Suprapubic skin (tissue), 4 donors: ENCODE results near the gene PRLR.

Experiments used
- CTCF ChIP-seq, 2 donors: fragments of 200-600 bp in 1 of 2; fragments of 450-650 bp in 1 of 2; sonication (generic) in 1 of 2; IDR thresholded peaks; one replicate each; pipeline ENCODE4 v1.5.1; 2016 to 2019; ENCODE audit warnings: antibody characterized with exemption in 2 of 2, mild to moderate bottlenecking in 1 of 2, moderate library complexity in 1 of 2
- EP300 ChIP-seq: sonication (generic); formaldehyde crosslinking; IDR thresholded peaks from one replicate; pipeline ENCODE4 v1.6.1; 2017; ENCODE audit warnings: antibody characterized with exemption
- POLR2A ChIP-seq, 2 donors: fragments of 450-650 bp; IDR thresholded peaks; one replicate each; pipeline ENCODE4 v1.6.1; 2017; ENCODE audit warnings: antibody characterized with exemption in 2 of 2, mild to moderate bottlenecking in 2 of 2, moderate library complexity in 2 of 2
- POLR2AphosphoS5 ChIP-seq, 3 donors: sonication (generic); formaldehyde crosslinking; IDR thresholded peaks; one replicate each; pipeline ENCODE4 v1.6.1; 2017; ENCODE audit warnings: antibody characterized with exemption in 3 of 3

- TF ChIP-seq POLR2A (IDR thresholded peaks at IDR 0.05) (no peak), EP300 (no peak), CTCF (IDR thresholded peaks at IDR 0.05) (no peak), POLR2AphosphoS5 (IDR thresholded peaks at IDR 0.05) (no peak)
These were observed 115.6 kb downstream of the PRLR start for GRCh38 chr5:35114698-35115097.
